ENCODE measurements around the gene FANCL. TPM values are rescaled to one million over a fixed set of nuclear protein-coding genes. Genes with fewer than 3 reads are reported as not detected.

Gene FANCL
- total RNA-seq, 2 donors from 2014 or later: 23.7 to 36.4 TPM

DNA sequence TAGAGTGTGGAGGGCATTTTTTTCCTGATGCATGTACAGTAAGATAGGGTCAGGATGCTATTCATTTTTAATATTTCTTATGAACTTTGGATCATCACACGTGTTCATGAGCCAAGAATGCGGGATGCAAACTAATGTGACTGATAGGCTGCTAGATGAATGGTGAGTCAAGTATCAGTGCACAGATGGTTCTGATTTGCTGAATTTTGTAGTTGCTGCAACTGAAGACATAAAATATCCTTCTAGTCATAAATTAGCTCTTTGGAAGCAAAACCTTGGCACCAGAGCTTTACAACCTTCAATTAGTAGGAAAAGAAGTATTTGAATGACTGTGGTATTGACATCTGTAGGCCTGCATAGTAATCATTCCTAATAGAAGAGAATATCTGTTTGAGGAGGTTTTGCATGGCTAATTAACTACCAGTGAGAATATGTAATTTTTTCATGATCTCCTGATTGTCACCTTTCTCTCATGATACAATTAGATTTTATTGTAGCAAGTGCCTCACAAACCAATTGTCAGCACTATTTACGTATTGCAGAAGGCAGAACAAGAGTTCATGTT is 100.5 kb downstream of the FANCL start:
- TF ChIP-seq, protein P1, sequence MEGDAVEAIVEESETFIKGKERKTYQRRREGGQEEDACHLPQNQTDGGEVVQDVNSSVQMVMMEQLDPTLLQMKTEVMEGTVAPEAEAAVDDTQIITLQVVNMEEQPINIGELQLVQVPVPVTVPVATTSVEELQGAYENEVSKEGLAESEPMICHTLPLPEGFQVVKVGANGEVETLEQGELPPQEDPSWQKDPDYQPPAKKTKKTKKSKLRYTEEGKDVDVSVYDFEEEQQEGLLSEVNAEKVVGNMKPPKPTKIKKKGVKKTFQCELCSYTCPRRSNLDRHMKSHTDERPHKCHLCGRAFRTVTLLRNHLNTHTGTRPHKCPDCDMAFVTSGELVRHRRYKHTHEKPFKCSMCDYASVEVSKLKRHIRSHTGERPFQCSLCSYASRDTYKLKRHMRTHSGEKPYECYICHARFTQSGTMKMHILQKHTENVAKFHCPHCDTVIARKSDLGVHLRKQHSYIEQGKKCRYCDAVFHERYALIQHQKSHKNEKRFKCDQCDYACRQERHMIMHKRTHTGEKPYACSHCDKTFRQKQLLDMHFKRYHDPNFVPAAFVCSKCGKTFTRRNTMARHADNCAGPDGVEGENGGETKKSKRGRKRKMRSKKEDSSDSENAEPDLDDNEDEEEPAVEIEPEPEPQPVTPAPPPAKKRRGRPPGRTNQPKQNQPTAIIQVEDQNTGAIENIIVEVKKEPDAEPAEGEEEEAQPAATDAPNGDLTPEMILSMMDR (IDR thresholded peaks at IDR 0.05): no peak
- Histone ChIP-seq H3K36me3 (no peaks in the 10 kb centered on the region), H3K4me1 (replicated peaks) (no peaks in the 10 kb centered on the region), H3K9me3 (no peaks in the 10 kb centered on the region), H3K27me3 (replicated peaks; ENCODE audit: insufficient read depth) (no peaks in the 10 kb centered on the region), H3K4me3 (no peak overlapping the region), H3K27ac (no peak overlapping the region)
- intact Hi-C loops (cut with DNase I): no loop called here
- WGBS: 78% methylated on average over 3 of the region's 3 CpGs
- DNase-seq (ENCODE audit: low spot score): no peak

DNA sequence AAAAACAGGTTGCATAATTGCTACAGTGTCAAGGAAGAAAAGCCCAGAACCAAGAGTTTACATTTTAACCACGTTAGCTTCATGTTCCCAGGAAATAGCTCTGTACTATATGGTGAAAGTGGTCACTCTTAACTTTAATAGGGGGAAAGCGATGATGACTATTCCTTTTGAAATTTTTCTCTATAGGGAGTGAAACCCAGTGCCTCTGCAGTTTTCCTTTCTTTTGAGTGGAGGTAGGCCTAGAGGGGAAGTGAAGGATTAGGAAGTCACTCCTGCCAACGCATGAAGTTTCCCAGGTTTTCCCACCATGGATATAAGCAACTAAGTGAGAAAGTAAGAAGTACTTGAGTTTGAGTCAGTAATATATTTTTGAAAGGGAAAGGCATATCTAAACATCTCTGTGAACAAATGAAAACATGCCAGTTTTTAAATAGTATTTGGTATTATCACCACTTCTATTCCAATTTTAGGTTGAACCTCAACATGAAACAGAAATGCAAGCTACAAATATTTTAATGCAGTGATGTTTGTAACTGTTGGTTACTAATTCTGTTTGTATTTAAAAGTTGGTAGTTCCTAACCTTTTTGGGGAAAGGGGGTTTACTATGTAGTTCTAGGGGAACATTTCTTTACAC is 102.6 kb downstream of the FANCL start:
- no peak overlapping the region for H3K27ac ChIP-seq
- H3K36me3 ChIP-seq: no peaks in the 10 kb centered on the region
- H3K4me3 ChIP-seq: no peak overlapping the region
- no peak for DNase-seq (ENCODE audit: low spot score)
- no peaks in the 10 kb centered on the region for H3K27me3 ChIP-seq (replicated peaks; ENCODE audit: insufficient read depth)
- intact Hi-C loops (cut with DNase I): no loop called here
- 92% methylated on average over 3 of the region's 3 CpGs for WGBS
- no peaks in the 10 kb centered on the region for H3K9me3 ChIP-seq
- no peak for TF ChIP-seq POLR2AphosphoS5 (IDR thresholded peaks at IDR 0.05)
- no peak for TF ChIP-seq POLR2A (IDR thresholded peaks at IDR 0.05)
- TF ChIP-seq, protein P1 (IDR thresholded peaks at IDR 0.05): no peak
- H3K4me1 ChIP-seq (replicated peaks): no peaks in the 10 kb centered on the region

DNA sequence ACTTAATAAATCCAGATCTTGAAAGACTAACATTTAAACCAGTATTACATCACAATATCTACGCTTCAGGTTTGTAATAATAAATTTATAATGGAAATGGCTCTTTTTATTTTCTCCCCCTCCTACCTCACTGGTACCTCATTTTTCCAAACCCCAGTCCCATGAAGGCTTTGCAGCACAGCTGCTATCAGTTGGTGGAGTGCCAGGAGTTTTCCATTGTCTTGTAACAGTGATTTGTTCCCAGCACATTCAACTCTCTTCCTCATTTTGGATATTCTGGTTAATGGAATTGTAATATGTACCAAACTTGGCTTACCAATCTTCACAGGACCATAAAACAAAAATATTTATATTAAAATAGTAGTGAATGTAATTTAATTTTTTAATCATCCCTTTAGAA is 103.3 kb downstream of the FANCL start:
- WGBS: 75% methylated on average over 1 of the region's 1 CpG
- H3K36me3 ChIP-seq: no peaks in the 10 kb centered on the region
- H3K4me1 ChIP-seq (replicated peaks): no peaks in the 10 kb centered on the region
- H3K27ac ChIP-seq: no peak overlapping the region
- no peaks in the 10 kb centered on the region for H3K27me3 ChIP-seq (replicated peaks; ENCODE audit: insufficient read depth)
- DNase-seq (ENCODE audit: low spot score): no peak
- TF ChIP-seq, protein P1 (IDR thresholded peaks at IDR 0.05): no peak
- TF ChIP-seq POLR2A (IDR thresholded peaks at IDR 0.05) (no peak), POLR2AphosphoS5 (IDR thresholded peaks at IDR 0.05) (no peak)
- no peak overlapping the region for H3K4me3 ChIP-seq
- intact Hi-C loops (cut with DNase I): no loop called here
- no peaks in the 10 kb centered on the region for H3K9me3 ChIP-seq

DNA sequence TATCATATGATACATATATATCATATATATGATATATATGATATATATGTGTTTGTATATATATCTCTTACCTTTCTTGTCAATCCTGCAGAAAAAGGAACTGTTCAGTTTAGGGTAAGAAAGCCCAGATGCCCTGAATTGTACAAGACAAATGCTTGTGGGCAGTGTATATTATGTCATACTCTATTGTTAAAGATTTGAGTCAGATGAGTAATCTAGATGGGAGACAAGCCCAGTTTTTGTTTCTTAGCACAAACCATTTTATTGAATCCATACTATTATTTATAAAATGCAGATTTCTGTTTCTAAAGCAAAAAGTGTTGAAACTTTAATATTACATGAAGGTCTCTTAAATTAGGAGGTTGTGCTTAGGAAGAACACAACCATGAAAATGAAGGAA is 103.9 kb downstream of the FANCL start:
- Histone ChIP-seq H3K36me3 (no peaks in the 10 kb centered on the region), H3K4me1 (replicated peaks) (no peaks in the 10 kb centered on the region), H3K27me3 (replicated peaks; ENCODE audit: insufficient read depth) (no peaks in the 10 kb centered on the region), H3K9me3 (no peaks in the 10 kb centered on the region), H3K4me3 (no peak overlapping the region), H3K27ac (no peak overlapping the region)
- no peak for DNase-seq (ENCODE audit: low spot score)
- intact Hi-C loops (cut with DNase I): no loop called here
- no peak for TF ChIP-seq POLR2A (IDR thresholded peaks at IDR 0.05)
- TF ChIP-seq POLR2AphosphoS5 (IDR thresholded peaks at IDR 0.05): no peak
- TF ChIP-seq, protein P1 (IDR thresholded peaks at IDR 0.05): no peak

DNA sequence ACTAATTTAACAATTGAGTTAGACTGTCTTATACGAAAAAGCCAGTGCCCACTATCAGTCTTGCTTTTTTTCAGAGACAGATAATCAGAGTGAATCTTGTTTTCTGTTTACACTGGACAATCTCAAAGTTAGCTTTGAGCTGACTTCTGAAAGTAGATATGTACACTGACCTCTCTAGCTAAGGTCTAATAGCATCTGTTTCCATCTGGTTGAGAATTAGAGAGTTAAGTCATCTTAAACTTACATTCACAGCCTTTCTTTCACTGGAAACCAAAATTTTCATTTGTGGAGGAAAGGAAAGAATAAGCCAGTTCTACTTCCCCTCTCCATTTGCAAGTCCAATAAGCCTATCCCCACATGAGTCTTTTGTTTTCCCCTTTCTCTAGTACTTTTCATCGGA is 105.3 kb downstream of the FANCL start:
- Histone ChIP-seq H3K4me1 (replicated peaks) (peaks cover 7% of the 10 kb centered on the region), H3K27me3 (replicated peaks; ENCODE audit: insufficient read depth) (no peaks in the 10 kb centered on the region), H3K36me3 (no peaks in the 10 kb centered on the region), H3K27ac (no peak overlapping the region), H3K9me3 (no peaks in the 10 kb centered on the region), H3K4me3 (no peak overlapping the region)
- no peak for DNase-seq (ENCODE audit: low spot score)
- WGBS: 87% methylated on average over 2 of the region's 2 CpGs
- TF ChIP-seq, protein P1 (IDR thresholded peaks at IDR 0.05): no peak
- no peak for TF ChIP-seq POLR2A (IDR thresholded peaks at IDR 0.05)
- TF ChIP-seq POLR2AphosphoS5 (IDR thresholded peaks at IDR 0.05): no peak
- intact Hi-C loops (cut with DNase I): no loop called here
